Parathyroid adenoma (tissue), 2 donors: Measurements from ENCODE around the gene KCNIP1.
"Not testable (repeated sequence)": the region's sequence is repeated elsewhere in the genome, so short reads cannot be mapped to it uniquely, and the experiment has no call there.

Experiments used
- H2AFZ ChIP-seq: fragments of 300-600 bp; sonication (generic); one replicate; pipeline ENCODE4 v1.7.0; 2017; ENCODE audit warnings: antibody characterized with exemption, mild to moderate bottlenecking
- H3K27ac ChIP-seq: fragments of 300-600 bp; sonication (generic); one replicate; pipeline ENCODE4 v1.7.0; 2017
- H3K27me3 ChIP-seq: fragments of 300-600 bp; sonication (generic); one replicate; pipeline ENCODE4 v1.7.0; 2017; ENCODE audit warnings: low read length; ENCODE audit not compliant: control insufficient read depth, insufficient read depth
- H3K36me3 ChIP-seq: fragments of 300-600 bp; sonication (generic); one replicate; pipeline ENCODE4 v1.7.0; 2017; ENCODE audit warnings: low read length; ENCODE audit not compliant: control insufficient read depth, insufficient read depth
- H3K4me1 ChIP-seq: fragments of 300-600 bp; sonication (generic); one replicate; pipeline ENCODE4 v1.7.0; 2017; ENCODE audit warnings: control low read depth
- H3K4me2 ChIP-seq: fragments of 300-600 bp; sonication (generic); one replicate; pipeline ENCODE4 v1.7.0; 2017; ENCODE audit warnings: low read length
- H3K4me3 ChIP-seq: fragments of 300-600 bp; sonication (generic); one replicate; pipeline ENCODE4 v1.7.0; 2017; ENCODE audit warnings: low read depth, low read length
- H3K79me2 ChIP-seq: fragments of 300-600 bp; sonication (generic); one replicate; pipeline ENCODE4 v1.7.0; 2017; ENCODE audit warnings: control low read depth
- H3K9ac ChIP-seq: fragments of 300-600 bp; sonication (generic); one replicate; pipeline ENCODE4 v1.7.0; 2017; ENCODE audit warnings: mild to moderate bottlenecking
- H3K9me3 ChIP-seq: fragments of 300-600 bp; sonication (generic); one replicate; pipeline ENCODE4 v1.7.0; 2017; ENCODE audit warnings: low read length; ENCODE audit not compliant: control insufficient read depth
- TF ChIP-seq, protein P1 (sequence below): fragments of 300-600 bp; sonication (generic); IDR thresholded peaks from one replicate; pipeline ENCODE4 v1.7.0; 2017; ENCODE audit warnings: antibody characterized with exemption, mild to moderate bottlenecking
- donor health status: primary hyperparathyroidism.

The KCNIP1 gene

GRCh38 chr5:170545313-170545712 is 41.5 kb downstream of the KCNIP1 start:
- Histone ChIP-seq H3K4me2 (no peak overlapping the region), H3K4me1 (peaks cover 11% of the 10 kb centered on the region), H3K36me3 (no peaks in the 10 kb centered on the region), H3K9ac (no peak overlapping the region), H3K27me3 (no peaks in the 10 kb centered on the region), H2AFZ (no peak overlapping the region), H3K4me3 (no peak overlapping the region), H3K27ac (no peak overlapping the region), H3K79me2 (no peaks in the 10 kb centered on the region), H3K9me3 (no peaks in the 10 kb centered on the region)
- TF ChIP-seq, protein P1, sequence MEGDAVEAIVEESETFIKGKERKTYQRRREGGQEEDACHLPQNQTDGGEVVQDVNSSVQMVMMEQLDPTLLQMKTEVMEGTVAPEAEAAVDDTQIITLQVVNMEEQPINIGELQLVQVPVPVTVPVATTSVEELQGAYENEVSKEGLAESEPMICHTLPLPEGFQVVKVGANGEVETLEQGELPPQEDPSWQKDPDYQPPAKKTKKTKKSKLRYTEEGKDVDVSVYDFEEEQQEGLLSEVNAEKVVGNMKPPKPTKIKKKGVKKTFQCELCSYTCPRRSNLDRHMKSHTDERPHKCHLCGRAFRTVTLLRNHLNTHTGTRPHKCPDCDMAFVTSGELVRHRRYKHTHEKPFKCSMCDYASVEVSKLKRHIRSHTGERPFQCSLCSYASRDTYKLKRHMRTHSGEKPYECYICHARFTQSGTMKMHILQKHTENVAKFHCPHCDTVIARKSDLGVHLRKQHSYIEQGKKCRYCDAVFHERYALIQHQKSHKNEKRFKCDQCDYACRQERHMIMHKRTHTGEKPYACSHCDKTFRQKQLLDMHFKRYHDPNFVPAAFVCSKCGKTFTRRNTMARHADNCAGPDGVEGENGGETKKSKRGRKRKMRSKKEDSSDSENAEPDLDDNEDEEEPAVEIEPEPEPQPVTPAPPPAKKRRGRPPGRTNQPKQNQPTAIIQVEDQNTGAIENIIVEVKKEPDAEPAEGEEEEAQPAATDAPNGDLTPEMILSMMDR = no peak

DNA sequence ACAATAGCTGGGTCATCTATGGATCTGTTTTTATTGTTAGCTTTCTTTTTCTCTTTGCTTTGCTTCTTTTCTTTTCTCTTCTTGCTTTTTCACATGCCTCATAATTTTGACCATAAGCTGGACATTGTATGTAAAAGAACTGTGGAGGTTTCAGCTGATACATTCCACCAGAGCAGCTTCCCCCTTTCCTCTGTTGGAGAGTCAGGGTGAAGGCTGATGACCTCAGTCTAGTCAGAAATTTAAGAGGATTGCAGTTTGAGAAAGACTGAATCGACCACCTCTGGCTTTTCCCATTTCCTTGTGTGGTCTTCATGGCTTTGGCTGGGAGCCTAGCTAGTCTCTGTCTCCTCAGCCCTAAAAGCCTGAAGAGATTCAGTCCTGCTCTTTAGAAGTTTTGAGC is 42.0 kb downstream of the KCNIP1 start:
- Histone ChIP-seq H3K9me3 (no peaks in the 10 kb centered on the region), H3K4me1 (peaks cover 11% of the 10 kb centered on the region), H3K9ac (no peak overlapping the region), H3K27ac (no peak overlapping the region), H3K4me2 (no peak overlapping the region), H3K4me3 (no peak overlapping the region), H3K36me3 (no peaks in the 10 kb centered on the region), H2AFZ (no peak overlapping the region), H3K27me3 (no peaks in the 10 kb centered on the region), H3K79me2 (no peaks in the 10 kb centered on the region)
- TF ChIP-seq, protein P1 = no peak

GRCh38 chr5:170546282-170546681 is 42.5 kb downstream of the KCNIP1 start:
- no peak overlapping the region for H3K27ac ChIP-seq
- H3K9ac ChIP-seq = no peak overlapping the region
- H3K36me3 ChIP-seq = no peaks in the 10 kb centered on the region
- no peak overlapping the region for H3K4me3 ChIP-seq
- H3K79me2 ChIP-seq = no peaks in the 10 kb centered on the region
- H3K4me2 ChIP-seq = no peak overlapping the region
- H2AFZ ChIP-seq = no peak overlapping the region
- H3K4me1 ChIP-seq = peaks cover 11% of the 10 kb centered on the region
- TF ChIP-seq, protein P1 = no peak
- no peaks in the 10 kb centered on the region for H3K9me3 ChIP-seq
- H3K27me3 ChIP-seq = no peaks in the 10 kb centered on the region

- peaks cover 26% of the 10 kb centered on the region for H3K4me1 ChIP-seq
- not testable (repeated sequence) for H2AFZ ChIP-seq
Measured at GRCh38 chr5:170550382-170550781, 46.6 kb downstream of the KCNIP1 start.

DNA sequence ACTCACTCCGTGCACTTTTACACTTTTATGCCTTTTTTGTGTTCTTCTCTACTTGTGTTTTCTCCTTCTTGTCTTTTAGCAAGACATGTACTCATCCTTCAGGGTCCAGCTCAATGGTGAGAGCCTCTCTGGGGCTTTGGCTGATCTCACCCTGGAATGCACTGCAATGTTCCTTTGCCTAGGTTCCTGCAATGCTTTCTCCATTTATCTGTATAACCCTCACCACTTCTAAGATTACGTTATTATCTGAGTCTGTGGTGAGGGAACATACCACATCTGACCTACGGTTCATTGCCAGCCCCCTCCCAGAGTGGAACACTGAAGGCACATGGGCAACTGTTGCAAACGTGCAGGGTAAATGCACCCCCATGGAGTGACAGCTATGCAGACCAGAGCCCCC is 47.3 kb downstream of the KCNIP1 start:
- TF ChIP-seq, protein P1 = no peak
- no peak overlapping the region for H3K4me3 ChIP-seq

More at GRCh38 chr5:170550382-170550781, 46.6 kb downstream of the KCNIP1 start:
- not testable (repeated sequence) for H3K4me3 ChIP-seq, H3K27me3 ChIP-seq, H3K79me2 ChIP-seq, H3K9ac ChIP-seq, H3K36me3 ChIP-seq, H3K27ac ChIP-seq, H3K4me2 ChIP-seq, H3K9me3 ChIP-seq

More for the DNA sequence above, 47.3 kb downstream of the KCNIP1 start:
- Histone ChIP-seq H3K4me1 (peaks cover 24% of the 10 kb centered on the region), H3K27ac (no peak overlapping the region), H3K4me2 (no peak overlapping the region), H3K9me3 (no peaks in the 10 kb centered on the region), H3K9ac (no peak overlapping the region), H2AFZ (no peak overlapping the region), H3K79me2 (no peaks in the 10 kb centered on the region), H3K27me3 (no peaks in the 10 kb centered on the region), H3K36me3 (no peaks in the 10 kb centered on the region)
